HG03064 (cell line): ENCODE results near the gene NFAT5.
"Not testable (repeated sequence)": the region's sequence is repeated elsewhere in the genome, so short reads cannot be mapped to it uniquely, and the experiment has no call there.

ENCODE experiments used
- ATAC-seq: cut with Tn5 transposase; IDR thresholded peaks from one replicate; pipeline ENCODE4 v1.9.1; 2021; ENCODE audit warnings: low read depth; ENCODE audit not compliant: unreplicated experiment

NFAT5 gene

GRCh38 chr16:69546663-69547062 is 19.1 kb upstream of the NFAT5 start:
- not testable (repeated sequence) for ATAC-seq

GRCh38 chr16:69553332-69553731 is 12.4 kb upstream of the NFAT5 start:
- ATAC-seq: no peak

GRCh38 chr16:69554495-69554894 is 11.3 kb upstream of the NFAT5 start:
- no peak for ATAC-seq

DNA sequence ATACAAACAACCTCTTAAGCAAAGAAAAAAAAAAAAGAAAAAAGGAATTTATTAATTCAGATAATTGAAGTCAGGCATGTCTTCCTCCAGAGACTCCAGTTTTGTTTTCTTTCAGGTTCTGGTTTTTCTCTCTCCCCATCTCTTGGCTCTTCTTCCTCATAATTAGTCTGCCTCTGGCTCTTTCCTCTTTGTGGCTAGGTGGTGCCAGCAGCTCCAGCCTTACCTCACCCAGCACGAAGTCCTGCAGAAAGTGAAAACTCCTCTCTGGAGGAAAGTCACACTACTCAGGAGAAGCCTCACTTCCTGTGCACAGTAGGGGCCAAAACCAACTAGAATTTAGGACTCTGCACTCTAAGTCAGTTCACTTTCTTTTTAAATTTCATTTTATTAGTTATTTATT is 10.3 kb upstream of the NFAT5 start:
- ATAC-seq: no peak

GRCh38 chr16:69555867-69556266 is 9.9 kb upstream of the NFAT5 start:
- ATAC-seq: no peak

DNA sequence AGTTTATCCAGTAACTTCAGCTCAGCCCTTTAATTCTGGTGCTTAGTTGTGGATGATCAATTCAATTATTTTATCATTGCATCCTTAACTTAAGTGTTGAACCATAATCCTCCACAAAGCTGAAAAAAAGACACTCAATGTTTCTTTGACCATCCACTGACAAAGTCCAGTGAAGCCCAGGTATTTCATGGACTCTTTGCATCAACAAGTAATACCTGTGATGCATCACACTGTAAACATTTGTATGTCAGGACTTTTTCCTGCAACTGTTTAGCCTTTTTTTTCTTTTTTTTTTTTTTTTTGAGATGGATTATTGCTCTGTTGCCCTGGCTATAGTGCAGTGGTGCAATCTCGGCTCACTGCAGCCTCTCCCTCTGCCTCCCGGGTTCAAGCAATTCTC is 6.6 kb upstream of the NFAT5 start:
- no peak for ATAC-seq

- not testable (repeated sequence) for ATAC-seq
Observed at GRCh38 chr16:69561367-69561766, 4.4 kb upstream of the NFAT5 start.

- no peak for ATAC-seq
Observed at GRCh38 chr16:69561901-69562300, 3.9 kb upstream of the NFAT5 start.

DNA sequence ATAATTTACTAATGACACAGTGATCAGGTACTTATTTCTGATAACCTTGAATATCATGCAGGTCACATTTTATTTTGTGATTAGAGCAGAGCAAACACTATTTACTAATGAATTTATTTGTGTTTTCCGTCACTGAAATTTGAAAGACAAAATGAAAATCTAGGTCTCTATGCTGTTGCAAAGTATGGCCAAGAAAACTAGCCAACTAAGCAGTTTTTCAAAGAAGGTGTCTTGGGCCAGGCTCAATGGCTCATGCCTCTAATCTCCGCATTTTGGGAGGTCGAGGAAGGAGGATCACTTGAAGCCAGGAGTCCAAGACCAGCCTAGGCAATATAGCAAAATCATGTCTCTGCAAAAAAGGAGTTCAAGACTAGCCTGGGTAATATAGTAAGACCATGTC is 3.0 kb upstream of the NFAT5 start:
- no peak for ATAC-seq

- ATAC-seq: peak; percentile 42
Observed at GRCh38 chr16:69563605-69564580, 1.9 kb upstream of the NFAT5 start.

GRCh38 chr16:69564845-69565670 is 708 bp upstream of the NFAT5 start:
- no peak for ATAC-seq

DNA sequence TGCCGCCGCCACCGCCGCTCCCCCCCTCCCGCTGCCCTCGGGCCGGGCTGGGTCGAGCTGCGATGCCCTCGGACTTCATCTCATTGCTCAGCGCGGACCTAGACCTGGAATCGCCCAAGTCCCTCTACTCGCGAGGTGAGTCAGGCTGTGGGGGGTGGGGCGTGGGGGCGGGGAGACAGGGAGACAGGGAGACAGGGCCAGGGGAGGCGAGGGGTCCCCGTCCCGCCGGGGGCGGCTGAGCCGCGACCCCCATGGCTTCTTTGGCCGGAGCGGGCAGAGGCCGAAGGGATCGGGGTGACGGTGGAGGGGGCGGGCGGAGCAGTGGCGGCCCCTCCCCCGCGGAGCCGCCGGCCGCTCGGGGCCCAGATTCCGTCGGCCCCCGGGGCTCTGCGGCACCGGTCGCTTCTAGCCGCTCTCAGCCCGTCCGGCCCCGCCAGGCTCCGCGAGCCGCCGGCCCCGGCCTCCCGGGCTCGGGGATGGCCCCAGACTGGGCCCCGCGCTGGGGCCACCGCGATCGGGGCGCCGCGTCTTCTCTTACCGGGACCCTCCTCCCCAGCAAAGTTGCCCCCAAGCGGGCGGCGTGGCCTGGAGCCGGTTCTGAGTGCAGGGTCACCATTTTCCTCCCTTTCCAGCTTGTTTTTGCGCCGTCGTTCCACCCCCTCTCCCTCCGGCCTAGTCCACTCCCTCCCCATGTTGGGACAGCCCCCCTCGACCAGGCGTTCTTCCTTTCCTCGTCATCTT is 644 bp downstream of the NFAT5 start:
- ATAC-seq: no peak

DNA sequence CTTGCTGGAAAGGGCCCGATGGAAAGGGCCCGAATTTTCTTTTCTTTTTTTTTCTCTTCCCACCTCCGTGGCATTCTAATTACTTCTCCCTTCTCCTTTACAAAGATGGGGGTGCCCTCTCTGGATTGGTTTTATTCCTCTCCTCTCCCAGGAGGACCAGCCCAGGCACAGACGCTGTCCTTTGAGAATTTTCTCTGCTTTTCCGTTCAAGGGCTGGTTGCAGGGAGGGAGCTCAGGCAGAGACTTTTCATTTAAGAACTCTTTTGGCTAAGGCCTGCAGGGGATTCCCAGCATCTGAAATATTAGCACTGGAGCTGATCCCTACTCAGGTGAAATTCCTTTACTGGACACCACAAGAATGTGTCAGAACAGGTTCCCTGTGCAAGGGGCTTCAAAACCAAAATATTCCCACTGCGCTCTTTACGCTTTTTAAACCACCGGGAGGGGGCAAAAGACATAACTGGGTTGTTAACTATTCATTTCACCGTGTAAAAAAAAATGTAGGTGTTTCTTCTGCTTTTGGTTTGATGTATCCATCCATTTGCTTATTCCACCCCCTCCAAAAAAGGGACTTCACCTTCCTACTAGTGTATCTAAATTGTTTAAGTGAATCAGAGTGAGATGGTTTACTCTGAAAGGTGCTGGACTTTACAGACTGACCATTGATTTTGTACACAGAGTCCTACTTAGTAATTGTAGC is 1.4 kb downstream of the NFAT5 start:
- ATAC-seq: no peak

GRCh38 chr16:69568676-69569075 is 2.9 kb downstream of the NFAT5 start:
- ATAC-seq: no peak

DNA sequence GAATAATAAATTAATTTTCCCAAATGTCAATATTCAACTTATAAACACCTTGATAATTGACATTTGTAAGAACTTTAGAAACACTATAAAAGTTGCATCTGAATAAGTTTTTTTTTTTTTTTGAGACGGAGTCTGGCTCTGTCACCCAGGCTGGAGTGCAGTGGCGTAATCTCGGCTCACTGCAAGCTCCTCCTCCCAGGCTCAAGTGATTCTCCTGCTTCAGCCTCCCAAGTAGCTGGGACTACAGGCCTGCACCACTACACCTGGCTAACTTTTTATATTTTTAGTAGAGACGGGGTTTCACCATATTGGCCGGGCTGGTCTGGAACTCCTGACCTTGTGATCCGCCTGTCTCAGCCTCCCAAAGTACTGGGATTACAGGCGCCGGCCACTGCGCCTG is 13.0 kb downstream of the NFAT5 start:
- not testable (repeated sequence) for ATAC-seq

GRCh38 chr16:69579783-69580481 is 14.2 kb downstream of the NFAT5 start:
- ATAC-seq: no peak

GRCh38 chr16:69581297-69581696 is 15.5 kb downstream of the NFAT5 start:
- ATAC-seq: no peak

DNA sequence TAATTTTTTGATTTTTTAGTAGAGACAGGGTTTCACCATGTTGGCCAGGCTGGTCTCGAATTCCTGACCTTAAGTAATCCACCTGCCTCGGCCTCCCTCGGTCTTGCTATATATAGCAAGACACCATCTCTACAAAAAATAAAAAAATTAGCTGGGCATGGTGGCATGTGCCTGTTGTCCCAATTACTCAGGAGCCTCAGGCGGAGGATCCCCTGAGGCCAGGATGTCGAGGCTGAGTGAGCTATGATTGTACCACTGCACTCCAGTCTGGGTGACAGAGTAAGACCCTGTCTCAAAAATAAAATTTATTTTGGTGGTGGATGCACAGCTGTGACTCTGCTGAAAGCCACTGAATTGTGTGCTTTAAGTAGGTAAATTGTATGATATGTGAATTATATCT is 18.7 kb downstream of the NFAT5 start:
- not testable (repeated sequence) for ATAC-seq

DNA sequence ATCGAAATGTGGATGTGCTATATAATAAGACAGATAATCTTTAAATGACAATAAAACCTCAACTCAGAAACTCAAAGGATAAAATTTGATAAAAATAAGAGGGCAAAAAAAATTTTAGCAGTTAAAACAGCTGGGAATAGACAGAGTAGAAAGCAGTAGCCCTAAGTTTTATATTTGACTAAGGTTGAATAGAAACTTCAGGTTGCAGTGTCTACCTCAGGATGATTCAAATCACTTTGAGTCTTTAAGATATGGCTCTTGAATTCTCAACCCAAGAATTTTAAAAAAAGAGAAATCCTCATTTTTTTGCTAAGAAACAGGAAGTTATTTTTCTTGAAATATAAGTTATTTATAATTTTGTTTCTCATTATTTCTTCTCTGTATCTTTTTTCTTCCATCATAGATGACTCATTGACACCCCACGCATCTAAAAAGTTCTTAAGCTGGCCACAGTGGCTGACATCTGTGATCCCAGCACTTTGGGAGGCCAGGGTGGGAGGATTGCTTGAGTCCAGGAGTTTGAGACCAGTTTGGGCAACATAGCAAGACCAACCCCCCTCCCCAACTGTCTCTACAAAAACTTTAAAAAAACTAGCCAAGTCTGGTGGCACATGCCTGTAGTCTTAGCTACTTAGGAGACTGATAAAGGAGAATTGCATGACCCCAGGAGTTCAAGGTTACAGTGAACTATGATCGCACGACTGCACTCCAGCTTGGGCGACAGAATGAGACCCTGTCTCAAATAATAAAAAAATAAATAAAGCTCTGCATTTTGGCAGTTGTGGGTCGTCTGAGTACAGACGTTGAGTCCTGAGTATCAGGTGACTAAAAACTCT is 23.9 kb downstream of the NFAT5 start:
- no peak for ATAC-seq
